ENCODE results near the gene ERP44. TPM values are rescaled to one million over a fixed set of nuclear protein-coding genes. Genes with fewer than 3 reads are reported as not detected.

Gene ERP44
- total RNA-seq, 1 experiment from 2014 or later: 19.5 TPM

DNA sequence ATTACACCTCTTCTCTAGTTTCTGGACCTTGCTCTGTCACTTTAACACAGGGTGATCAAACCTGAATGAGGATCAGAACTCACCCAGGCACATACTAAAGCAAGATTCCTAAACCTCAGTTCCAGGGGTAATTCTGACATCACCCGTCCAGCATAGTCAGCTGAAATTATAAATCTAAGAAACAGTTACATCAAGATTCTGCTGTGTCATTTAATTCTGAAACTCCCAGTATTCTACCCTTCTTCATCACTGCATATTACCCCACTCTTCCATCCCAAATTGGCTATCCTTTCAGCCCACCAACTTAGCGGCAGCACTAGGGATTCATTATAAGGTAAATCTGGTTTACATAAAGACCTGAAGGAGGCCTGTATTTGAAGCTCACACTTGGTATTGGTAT, 128.3 kb downstream of the ERP44 start:
- no peak for DNase-seq
- CTCF ChIA-PET: no interaction called here
- H3K79me2 ChIP-seq (ENCODE audit: low read depth): no peaks in the 10 kb centered on the region

DNA sequence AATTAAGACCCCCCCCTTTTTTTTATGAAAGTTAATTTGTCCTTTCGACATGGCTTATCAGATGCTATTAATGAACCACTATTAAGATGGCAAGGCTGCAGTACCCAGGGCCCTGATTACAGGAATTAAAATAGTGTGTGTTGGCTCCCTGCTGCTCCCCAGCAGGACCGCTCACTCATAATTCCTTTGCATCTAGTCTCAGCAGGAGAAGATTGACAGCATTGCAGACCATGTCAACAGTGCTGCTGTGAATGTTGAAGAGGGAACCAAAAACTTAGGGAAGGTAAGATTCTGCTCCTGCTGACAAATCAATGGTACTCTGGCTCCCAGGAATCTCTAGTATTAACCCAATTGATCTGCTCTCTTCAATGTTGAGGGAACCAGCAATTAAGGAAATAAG, 131.3 kb downstream of the ERP44 start:
- no peak overlapping the region for H2AFZ ChIP-seq
- POLR2A ChIA-PET (ENCODE audit: unreplicated experiment): no interaction called here
- no peak for DNase-seq
- H3K4me2 ChIP-seq: no peak overlapping the region
- no peak overlapping the region for H3K27ac ChIP-seq
- H4K20me1 ChIP-seq (ENCODE audit: insufficient read depth): no peaks in the 10 kb centered on the region
- H3K79me2 ChIP-seq (ENCODE audit: low read depth): no peaks in the 10 kb centered on the region
- no peaks in the 10 kb centered on the region for H3K9me3 ChIP-seq (ENCODE audit: insufficient read depth, low read depth)
- H3K36me3 ChIP-seq (ENCODE audit: low read depth): 0 out of 2 replicates have a peak, but pooled peaks cover 10% of the 10 kb centered on the region
- BruUV-seq (replicated peaks): no TSS peak
- TF ChIP-seq, protein P1, sequence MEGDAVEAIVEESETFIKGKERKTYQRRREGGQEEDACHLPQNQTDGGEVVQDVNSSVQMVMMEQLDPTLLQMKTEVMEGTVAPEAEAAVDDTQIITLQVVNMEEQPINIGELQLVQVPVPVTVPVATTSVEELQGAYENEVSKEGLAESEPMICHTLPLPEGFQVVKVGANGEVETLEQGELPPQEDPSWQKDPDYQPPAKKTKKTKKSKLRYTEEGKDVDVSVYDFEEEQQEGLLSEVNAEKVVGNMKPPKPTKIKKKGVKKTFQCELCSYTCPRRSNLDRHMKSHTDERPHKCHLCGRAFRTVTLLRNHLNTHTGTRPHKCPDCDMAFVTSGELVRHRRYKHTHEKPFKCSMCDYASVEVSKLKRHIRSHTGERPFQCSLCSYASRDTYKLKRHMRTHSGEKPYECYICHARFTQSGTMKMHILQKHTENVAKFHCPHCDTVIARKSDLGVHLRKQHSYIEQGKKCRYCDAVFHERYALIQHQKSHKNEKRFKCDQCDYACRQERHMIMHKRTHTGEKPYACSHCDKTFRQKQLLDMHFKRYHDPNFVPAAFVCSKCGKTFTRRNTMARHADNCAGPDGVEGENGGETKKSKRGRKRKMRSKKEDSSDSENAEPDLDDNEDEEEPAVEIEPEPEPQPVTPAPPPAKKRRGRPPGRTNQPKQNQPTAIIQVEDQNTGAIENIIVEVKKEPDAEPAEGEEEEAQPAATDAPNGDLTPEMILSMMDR (conservative IDR thresholded peaks at IDR 0.05): no peak
- TF ChIP-seq EZH2 (IDR thresholded peaks at IDR 0.05; ENCODE audit: low read depth): no peak
- peaks cover 6% of the 10 kb centered on the region; the same call in 1 of the 2 replicates for H3F3A ChIP-seq (ENCODE audit: insufficient read depth, low read depth)
- CTCF ChIA-PET: no interaction called here
- no peak overlapping the region for H3K4me3 ChIP-seq
- H3K27me3 ChIP-seq (ENCODE audit: insufficient read depth, low read depth): no peaks in the 10 kb centered on the region
- no peaks in the 10 kb centered on the region for H3K9me2 ChIP-seq (ENCODE audit: insufficient read depth)
- H3K4me1 ChIP-seq (replicated peaks; ENCODE audit: insufficient read depth): peaks cover 10% of the 10 kb centered on the region
- intact Hi-C loops (cut with micrococcal nuclease; ENCODE audit: unreplicated experiment): loop anchor here (2.0 to 10.0 kb wide), 2 partner anchors 61 to 143 kb away; partner anchors contain the start of genes NR4A3 and STX17

More for the DNA sequence above, 128.3 kb downstream of the ERP44 start:
- H3K4me3 ChIP-seq: no peak overlapping the region
- no peaks in the 10 kb centered on the region for H3K9me3 ChIP-seq (ENCODE audit: insufficient read depth, low read depth)
- H3K27ac ChIP-seq: no peak overlapping the region
- no peak overlapping the region for H3K4me2 ChIP-seq
- H4K20me1 ChIP-seq (ENCODE audit: insufficient read depth): no peaks in the 10 kb centered on the region
- H2AFZ ChIP-seq: no peak overlapping the region
- no peaks in the 10 kb centered on the region for H3K9me2 ChIP-seq (ENCODE audit: insufficient read depth)
- intact Hi-C loops (cut with micrococcal nuclease; ENCODE audit: unreplicated experiment): no loop called here
- H3F3A ChIP-seq (ENCODE audit: insufficient read depth, low read depth): peaks cover 6% of the 10 kb centered on the region; the same call in 1 of the 2 replicates
- POLR2A ChIA-PET (ENCODE audit: unreplicated experiment): no interaction called here
- no peaks in the 10 kb centered on the region for H3K27me3 ChIP-seq (ENCODE audit: insufficient read depth, low read depth)
- no TSS peak for BruUV-seq (replicated peaks)
- peaks cover 10% of the 10 kb centered on the region for H3K4me1 ChIP-seq (replicated peaks; ENCODE audit: insufficient read depth)
- no peak for TF ChIP-seq EZH2 (IDR thresholded peaks at IDR 0.05; ENCODE audit: low read depth)
- TF ChIP-seq, protein P1 (conservative IDR thresholded peaks at IDR 0.05): no peak
- H3K36me3 ChIP-seq (ENCODE audit: low read depth): 0 out of 2 replicates have a peak, but pooled peaks cover 16% of the 10 kb centered on the region

DNA sequence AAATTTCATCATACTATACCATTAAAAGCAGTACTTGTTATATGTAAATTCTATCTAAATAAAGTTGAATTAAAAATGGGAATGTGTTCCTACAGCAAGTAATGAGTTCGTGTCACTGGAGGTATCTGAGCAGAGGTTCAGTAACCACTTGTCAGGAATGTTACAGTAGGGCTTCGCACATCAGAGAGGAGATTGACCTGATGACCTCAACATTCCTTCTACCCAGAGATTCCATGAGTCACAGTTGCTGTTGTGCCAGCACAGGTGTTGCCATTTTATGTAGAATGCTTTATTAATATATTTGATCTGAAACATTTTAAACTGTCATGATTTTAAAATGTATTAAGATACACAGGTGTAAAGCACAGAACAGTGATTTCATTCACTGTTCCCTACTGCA, 132.1 kb downstream of the ERP44 start:
- 0 out of 2 replicates have a peak, but pooled peaks cover 10% of the 10 kb centered on the region for H3K36me3 ChIP-seq (ENCODE audit: low read depth)
- intact Hi-C loops (cut with micrococcal nuclease; ENCODE audit: unreplicated experiment): loop anchor here (2.0 to 10.0 kb wide), 2 partner anchors 60 to 142 kb away; partner anchors contain the start of genes NR4A3 and STX17
- H3K4me3 ChIP-seq: no peak overlapping the region
- H3K9me3 ChIP-seq (ENCODE audit: insufficient read depth, low read depth): no peaks in the 10 kb centered on the region
- peaks cover 10% of the 10 kb centered on the region for H3K4me1 ChIP-seq (replicated peaks; ENCODE audit: insufficient read depth)
- H3K27ac ChIP-seq: peak overlapping the region; percentile 13; the same call in 1 of the 2 replicates
- no TSS peak for BruUV-seq (replicated peaks)
- H3K27me3 ChIP-seq (ENCODE audit: insufficient read depth, low read depth): no peaks in the 10 kb centered on the region
- H3K9me2 ChIP-seq (ENCODE audit: insufficient read depth): no peaks in the 10 kb centered on the region
- ChIA-PET POLR2A (ENCODE audit: unreplicated experiment) (no interaction called here), CTCF (no interaction called here)
- no peak overlapping the region for H2AFZ ChIP-seq
- H3F3A ChIP-seq (ENCODE audit: insufficient read depth, low read depth): peaks cover 6% of the 10 kb centered on the region; the same call in 1 of the 2 replicates
- H4K20me1 ChIP-seq (ENCODE audit: insufficient read depth): no peaks in the 10 kb centered on the region
- no peaks in the 10 kb centered on the region for H3K79me2 ChIP-seq (ENCODE audit: low read depth)
- peak; percentile 44 to 84 for DNase-seq
- no peak for TF ChIP-seq EZH2 (IDR thresholded peaks at IDR 0.05; ENCODE audit: low read depth)
- TF ChIP-seq, protein P1 (conservative IDR thresholded peaks at IDR 0.05): no peak
- peak overlapping the region; percentile 24; the same call in 1 of the 2 replicates for H3K4me2 ChIP-seq

Data from PC-9 (cell line).